Measurements from ENCODE around the gene LRRIQ1. TPM values are rescaled to one million over a fixed set of nuclear protein-coding genes. Genes with fewer than 3 reads are reported as not detected.

Gene LRRIQ1
- total RNA-seq, 3 donors from 2014 or later (not counting 1 experiment from before 2014, with no cell fraction given) = not detected

- no peak for DNase-seq
- Mint-ChIP-seq H3K27me3 (ENCODE audit: low read depth in 2 of 2) (no peaks in the 10 kb centered on the region), H3K9me3 (no peaks in the 10 kb centered on the region), H3K4me1 (no peaks in the 10 kb centered on the region), H3K27ac (no peak overlapping the region), H3K36me3 (no peaks in the 10 kb centered on the region), H3K4me3 (no peak overlapping the region)
- no peak overlapping the region for H3K27ac ChIP-seq (ENCODE audit: low read length)
- H3K36me3 ChIP-seq (ENCODE audit: control insufficient read depth, insufficient read depth, low read length) = no peaks in the 10 kb centered on the region
- no peaks in the 10 kb centered on the region for H3K27me3 ChIP-seq (ENCODE audit: control insufficient read depth, insufficient read depth, low read length)
- no peak overlapping the region for H3K4me3 ChIP-seq (ENCODE audit: low read length)
- no peaks in the 10 kb centered on the region for H3K4me1 ChIP-seq (ENCODE audit: control insufficient read depth, insufficient read depth, low read length)
- no peaks in the 10 kb centered on the region for H3K9me3 ChIP-seq (ENCODE audit: control insufficient read depth, insufficient read depth, low read length)
- intact Hi-C loops (cut with micrococcal nuclease) = no loop called here
- ATAC-seq = no peak
- 90% methylated on average over 3 of the region's 3 CpGs for WGBS (ENCODE audit: insufficient coverage)
- no peak for TF ChIP-seq CTCF (IDR thresholded peaks at IDR 0.05)
Measured at GRCh38 chr12:85157035-85157603, 121.0 kb downstream of the LRRIQ1 start.

- H3K27ac Mint-ChIP-seq = no peak overlapping the region
- H3K4me3 Mint-ChIP-seq = no peak overlapping the region
Measured at GRCh38 chr12:85163752-85164321, 127.7 kb downstream of the LRRIQ1 start.

GRCh38 chr12:85179680-85180270 is 143.6 kb downstream of the LRRIQ1 start:
- peaks cover 0 to 3% of the 10 kb centered on the region in 2 donors for H3K9me3 Mint-ChIP-seq

More at GRCh38 chr12:85163752-85164321, 127.7 kb downstream of the LRRIQ1 start:
- Histone ChIP-seq H3K4me1 (ENCODE audit: control insufficient read depth, insufficient read depth, low read length) (no peaks in the 10 kb centered on the region), H3K4me3 (ENCODE audit: low read length) (no peak overlapping the region), H3K27me3 (ENCODE audit: control insufficient read depth, insufficient read depth, low read length) (no peaks in the 10 kb centered on the region), H3K9me3 (ENCODE audit: control insufficient read depth, insufficient read depth, low read length) (no peaks in the 10 kb centered on the region), H3K36me3 (ENCODE audit: control insufficient read depth, insufficient read depth, low read length) (no peaks in the 10 kb centered on the region), H3K27ac (ENCODE audit: low read length) (no peak overlapping the region)
- ATAC-seq (no peak), DNase-seq (no peak)
- TF ChIP-seq CTCF (IDR thresholded peaks at IDR 0.05) = no peak
- Mint-ChIP-seq H3K9me3 (peaks cover 0 to 2% of the 10 kb centered on the region in 2 donors), H3K27me3 (ENCODE audit: low read depth in 2 of 2) (no peaks in the 10 kb centered on the region), H3K4me1 (no peaks in the 10 kb centered on the region), H3K36me3 (no peaks in the 10 kb centered on the region)
- intact Hi-C loops (cut with micrococcal nuclease) = no loop called here
- WGBS (ENCODE audit: insufficient coverage) = 81% methylated on average over 1 of the region's 1 CpG

More at GRCh38 chr12:85179680-85180270, 143.6 kb downstream of the LRRIQ1 start:
- TF ChIP-seq CTCF (IDR thresholded peaks at IDR 0.05) = no peak
- no peak overlapping the region for H3K4me3 ChIP-seq (ENCODE audit: low read length)
- Mint-ChIP-seq H3K27ac (no peak overlapping the region), H3K27me3 (ENCODE audit: low read depth in 2 of 2) (no peaks in the 10 kb centered on the region), H3K36me3 (no peaks in the 10 kb centered on the region), H3K4me1 (no peaks in the 10 kb centered on the region), H3K4me3 (no peak overlapping the region)
- WGBS (ENCODE audit: insufficient coverage) = 72% methylated on average over 2 of the region's 2 CpGs
- no peak for ATAC-seq
- no peak for DNase-seq
- intact Hi-C loops (cut with micrococcal nuclease) = no loop called here
- H3K36me3 ChIP-seq (ENCODE audit: control insufficient read depth, insufficient read depth, low read length) = no peaks in the 10 kb centered on the region
- no peaks in the 10 kb centered on the region for H3K4me1 ChIP-seq (ENCODE audit: control insufficient read depth, insufficient read depth, low read length)
- no peaks in the 10 kb centered on the region for H3K9me3 ChIP-seq (ENCODE audit: control insufficient read depth, insufficient read depth, low read length)
- no peaks in the 10 kb centered on the region for H3K27me3 ChIP-seq (ENCODE audit: control insufficient read depth, insufficient read depth, low read length)
- no peak overlapping the region for H3K27ac ChIP-seq (ENCODE audit: low read length)

Data from natural killer cell (primary cell).